ENCODE results near the gene PCNX3. TPM values are rescaled to one million over a fixed set of nuclear protein-coding genes. Genes with fewer than 3 reads are reported as not detected.
A peak's percentile ranks its signal among the peaks of the same experiment; 100 is the strongest.

The PCNX3 gene
- total RNA-seq, 4 donors from 2014 or later: 24.0 to 40.0 (median 30.9) TPM

DNA sequence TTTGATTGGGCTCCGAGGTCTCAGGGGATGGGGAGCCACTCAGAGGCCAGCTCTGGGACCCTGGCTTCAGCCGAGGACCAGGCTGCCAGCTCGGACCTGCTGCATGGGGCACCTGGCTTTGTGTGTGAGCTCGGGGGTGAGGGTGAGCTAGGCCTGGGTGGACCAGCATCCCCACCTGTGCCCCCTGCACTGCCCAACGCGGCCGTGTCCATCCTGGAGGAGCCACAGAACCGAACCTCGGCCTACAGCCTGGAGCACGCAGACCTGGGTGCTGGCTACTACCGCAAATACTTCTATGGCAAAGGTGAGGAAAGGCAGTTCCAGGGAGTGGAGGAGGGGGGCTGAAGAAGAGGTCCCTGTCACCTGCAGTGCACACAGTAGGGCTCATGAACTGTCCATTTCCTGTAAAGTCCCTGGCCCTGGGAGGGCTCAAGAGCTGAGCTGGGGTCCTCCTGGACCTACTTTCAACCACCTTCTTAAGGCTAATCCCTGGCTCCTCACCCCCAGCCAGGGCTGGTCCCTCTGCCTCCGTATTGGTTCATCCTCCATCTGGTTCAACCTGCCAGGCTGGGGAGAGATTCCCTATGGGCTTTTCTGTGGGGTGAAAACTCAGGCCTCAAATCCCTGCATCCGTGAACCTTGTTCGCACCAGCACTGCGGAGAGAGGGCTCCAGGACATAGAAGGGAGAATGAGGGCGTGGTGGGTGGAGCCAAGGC, 25.9 kb downstream of the PCNX3 start:
- TF ChIP-seq, protein P1, sequence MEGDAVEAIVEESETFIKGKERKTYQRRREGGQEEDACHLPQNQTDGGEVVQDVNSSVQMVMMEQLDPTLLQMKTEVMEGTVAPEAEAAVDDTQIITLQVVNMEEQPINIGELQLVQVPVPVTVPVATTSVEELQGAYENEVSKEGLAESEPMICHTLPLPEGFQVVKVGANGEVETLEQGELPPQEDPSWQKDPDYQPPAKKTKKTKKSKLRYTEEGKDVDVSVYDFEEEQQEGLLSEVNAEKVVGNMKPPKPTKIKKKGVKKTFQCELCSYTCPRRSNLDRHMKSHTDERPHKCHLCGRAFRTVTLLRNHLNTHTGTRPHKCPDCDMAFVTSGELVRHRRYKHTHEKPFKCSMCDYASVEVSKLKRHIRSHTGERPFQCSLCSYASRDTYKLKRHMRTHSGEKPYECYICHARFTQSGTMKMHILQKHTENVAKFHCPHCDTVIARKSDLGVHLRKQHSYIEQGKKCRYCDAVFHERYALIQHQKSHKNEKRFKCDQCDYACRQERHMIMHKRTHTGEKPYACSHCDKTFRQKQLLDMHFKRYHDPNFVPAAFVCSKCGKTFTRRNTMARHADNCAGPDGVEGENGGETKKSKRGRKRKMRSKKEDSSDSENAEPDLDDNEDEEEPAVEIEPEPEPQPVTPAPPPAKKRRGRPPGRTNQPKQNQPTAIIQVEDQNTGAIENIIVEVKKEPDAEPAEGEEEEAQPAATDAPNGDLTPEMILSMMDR (IDR thresholded peaks at IDR 0.05): no peak
- TF ChIP-seq POLR2A (IDR thresholded peaks at IDR 0.05): no peak
- Histone ChIP-seq H3K36me3 (peaks cover 4 to 50% (median 18%) of the 10 kb centered on the region in 3 donors), H3K4me3 (peak overlapping the region in 3 of 4 donors; percentile 5 to 81 (median 80)), H3K9me3 (no peaks in the 10 kb centered on the region), H3K4me1 (peaks cover 34 to 96% (median 37%) of the 10 kb centered on the region in 3 donors), H3K27me3 (no peaks in the 10 kb centered on the region), H3K27ac (peak overlapping the region; percentile 74 to 95 (median 94))
- 50 to 76% methylated on average over 5 to 6 of the region's 16 CpGs for WGBS, 2 donors
- intact Hi-C loops (cut with DNase I): no loop called here
- DNase-seq: no peak

DNA sequence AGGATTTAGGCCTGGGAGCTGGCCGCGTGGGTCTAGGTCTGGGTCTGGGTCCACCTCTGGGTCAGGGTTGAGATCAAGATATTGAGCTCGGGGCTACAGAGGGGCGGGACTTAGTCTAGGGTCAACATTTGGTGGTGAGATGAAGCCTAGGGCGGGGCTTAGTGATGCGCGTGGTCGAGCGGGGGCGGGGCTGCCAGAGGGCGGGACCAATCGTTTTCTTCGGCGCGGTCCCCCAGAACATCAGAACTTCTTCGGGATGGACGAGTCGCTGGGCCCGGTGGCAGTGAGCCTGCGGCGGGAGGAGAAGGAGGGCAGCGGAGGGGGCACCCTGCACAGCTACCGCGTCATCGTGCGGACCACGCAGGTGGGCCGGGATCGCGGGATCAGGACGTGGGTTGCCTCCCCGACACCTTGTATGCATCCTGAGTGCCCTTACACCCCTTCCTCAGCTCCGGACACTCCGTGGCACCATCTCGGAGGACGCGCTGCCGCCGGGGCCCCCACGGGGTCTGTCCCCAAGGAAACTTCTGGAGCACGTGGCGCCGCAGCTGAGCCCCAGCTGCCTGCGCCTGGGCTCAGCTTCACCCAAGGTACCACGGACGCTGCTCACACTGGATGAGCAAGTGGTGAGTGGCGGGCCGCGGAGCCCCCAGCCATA, 26.6 kb downstream of the PCNX3 start:
- no peak for DNase-seq
- H3K4me3 ChIP-seq: peak overlapping the region in 1 of 4 donors; percentile 81
- H3K4me1 ChIP-seq: peaks cover 34 to 96% (median 37%) of the 10 kb centered on the region in 3 donors
- WGBS, 2 donors: 20 to 96% methylated on average over 4 to 10 of the region's 49 CpGs
- TF ChIP-seq POLR2A (IDR thresholded peaks at IDR 0.05): no peak
- TF ChIP-seq, protein P1 (IDR thresholded peaks at IDR 0.05): no peak
- no peaks in the 10 kb centered on the region for H3K9me3 ChIP-seq
- peaks cover 0 to 50% (median 11%) of the 10 kb centered on the region in 3 donors for H3K36me3 ChIP-seq
- peak overlapping the region in 1 of 4 donors; percentile 95 for H3K27ac ChIP-seq
- intact Hi-C loops (cut with DNase I): no loop called here
- no peaks in the 10 kb centered on the region for H3K27me3 ChIP-seq

DNA sequence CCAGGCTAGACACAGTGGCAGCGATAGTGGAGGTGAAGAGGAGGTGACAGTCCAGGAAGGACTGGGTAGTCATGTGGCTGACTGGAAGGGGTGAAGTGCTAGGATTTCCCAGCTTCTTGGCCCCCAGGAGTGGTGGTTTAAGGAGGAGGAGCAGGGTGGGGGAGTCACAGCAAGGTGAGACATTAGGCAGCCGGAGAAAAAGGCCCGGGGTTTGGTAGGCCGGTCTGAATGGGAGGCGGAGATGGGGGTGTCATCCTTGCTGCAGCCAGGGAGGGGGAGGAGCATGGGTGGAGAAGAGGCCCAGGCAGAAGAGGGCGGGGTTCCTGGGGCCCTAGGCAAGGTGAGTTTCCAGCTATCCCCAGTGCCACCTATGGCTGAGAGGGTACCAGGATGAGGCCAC, 28.4 kb downstream of the PCNX3 start:
- Histone ChIP-seq H3K27me3 (no peaks in the 10 kb centered on the region), H3K27ac (peak overlapping the region in 2 of 4 donors; percentile 16 to 30), H3K4me3 (no peak overlapping the region), H3K9me3 (no peaks in the 10 kb centered on the region), H3K4me1 (peaks cover 25 to 96% (median 26%) of the 10 kb centered on the region in 3 donors), H3K36me3 (peaks cover 0 to 67% (median 11%) of the 10 kb centered on the region in 3 donors)
- intact Hi-C loops (cut with DNase I): no loop called here
- WGBS, 2 donors: 21 to 46% methylated on average over 6 of the region's 6 CpGs
- no peak for DNase-seq
- TF ChIP-seq POLR2A (IDR thresholded peaks at IDR 0.05): no peak
- TF ChIP-seq, protein P1 (IDR thresholded peaks at IDR 0.05): no peak

DNA sequence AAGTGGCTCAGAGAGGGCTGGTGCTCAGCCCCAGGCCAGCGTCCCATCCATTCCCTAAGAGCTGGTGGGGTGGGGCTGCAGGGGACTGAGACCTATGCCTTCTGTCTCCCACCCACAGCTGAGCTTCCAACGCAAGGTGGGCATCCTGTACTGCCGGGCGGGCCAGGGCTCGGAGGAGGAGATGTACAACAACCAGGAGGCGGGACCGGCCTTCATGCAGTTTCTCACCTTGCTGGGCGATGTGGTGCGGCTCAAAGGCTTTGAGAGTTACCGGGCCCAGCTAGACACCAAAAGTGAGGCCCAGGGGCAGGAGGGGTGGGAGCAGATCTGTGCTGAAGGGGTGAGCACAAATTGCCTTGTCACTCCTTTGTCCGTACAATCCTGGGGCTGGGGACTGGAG, 29.3 kb downstream of the PCNX3 start:
- Histone ChIP-seq H3K9me3 (no peaks in the 10 kb centered on the region), H3K27ac (no peak overlapping the region), H3K36me3 (peaks cover 0 to 75% (median 17%) of the 10 kb centered on the region in 3 donors), H3K4me1 (peaks cover 23 to 96% (median 24%) of the 10 kb centered on the region in 3 donors), H3K27me3 (no peaks in the 10 kb centered on the region), H3K4me3 (no peak overlapping the region)
- DNase-seq: no peak
- WGBS, 2 donors: 90% methylated on average over 2 to 6 of the region's 11 CpGs
- no peak for TF ChIP-seq POLR2A (IDR thresholded peaks at IDR 0.05)
- TF ChIP-seq, protein P1 (IDR thresholded peaks at IDR 0.05): no peak
- intact Hi-C loops (cut with DNase I): no loop called here

DNA sequence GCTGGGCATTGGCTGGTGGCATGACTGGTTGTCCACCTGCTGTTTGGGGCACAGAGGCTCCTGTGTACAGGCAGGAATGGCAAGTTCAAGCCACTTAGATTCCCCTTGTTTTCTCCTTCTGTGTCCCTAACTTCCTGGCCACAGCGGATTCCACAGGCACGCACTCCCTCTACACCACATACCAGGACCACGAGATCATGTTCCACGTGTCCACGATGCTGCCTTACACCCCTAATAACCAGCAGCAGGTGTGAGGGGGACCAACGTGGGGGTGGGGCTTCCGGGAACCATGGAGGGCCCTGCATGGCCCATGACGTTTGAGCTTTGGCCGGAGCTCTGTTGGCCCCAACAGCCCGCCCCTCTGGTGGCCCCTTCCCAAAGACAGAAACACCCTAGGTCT, 30.1 kb downstream of the PCNX3 start:
- Histone ChIP-seq H3K4me3 (no peak overlapping the region), H3K27ac (no peak overlapping the region), H3K9me3 (no peaks in the 10 kb centered on the region), H3K4me1 (peaks cover 26 to 96% (median 29%) of the 10 kb centered on the region in 3 donors), H3K36me3 (peaks cover 0 to 83% (median 17%) of the 10 kb centered on the region in 3 donors), H3K27me3 (no peaks in the 10 kb centered on the region)
- 46 to 62% methylated on average over 5 of the region's 10 CpGs for WGBS, 2 donors
- TF ChIP-seq POLR2A (IDR thresholded peaks at IDR 0.05): no peak
- TF ChIP-seq, protein P1 (IDR thresholded peaks at IDR 0.05): no peak
- no peak for DNase-seq
- intact Hi-C loops (cut with DNase I): no loop called here
